HG02852 (cell line): Measurements from ENCODE around the gene CDK8.

Experiments used
- ATAC-seq: cut with Tn5 transposase; IDR thresholded peaks from one replicate; pipeline ENCODE4 v1.9.1; 2021; ENCODE audit warnings: mild to moderate bottlenecking, moderate library complexity; ENCODE audit not compliant: unreplicated experiment

Gene CDK8

DNA sequence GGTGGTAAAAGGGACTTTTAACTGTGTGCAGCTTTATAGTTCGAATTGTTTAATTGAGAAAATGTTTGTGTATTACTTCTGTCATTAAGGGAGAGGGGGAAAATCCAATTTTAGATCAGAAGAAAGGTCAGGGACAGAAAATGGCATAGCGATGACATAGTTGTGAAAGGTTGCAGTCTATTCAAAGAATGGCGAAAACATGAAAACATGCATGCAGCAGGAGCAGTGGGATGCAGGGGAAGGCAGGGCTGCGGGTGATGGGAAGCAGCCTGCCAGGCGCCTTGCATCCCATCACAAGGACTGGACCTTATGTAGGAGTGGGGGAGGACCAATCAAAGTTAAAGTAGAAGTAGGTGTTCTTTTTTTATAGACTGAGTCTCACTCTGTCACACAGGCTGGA, 125.9 kb downstream of the CDK8 start:
- ATAC-seq: no peak

DNA sequence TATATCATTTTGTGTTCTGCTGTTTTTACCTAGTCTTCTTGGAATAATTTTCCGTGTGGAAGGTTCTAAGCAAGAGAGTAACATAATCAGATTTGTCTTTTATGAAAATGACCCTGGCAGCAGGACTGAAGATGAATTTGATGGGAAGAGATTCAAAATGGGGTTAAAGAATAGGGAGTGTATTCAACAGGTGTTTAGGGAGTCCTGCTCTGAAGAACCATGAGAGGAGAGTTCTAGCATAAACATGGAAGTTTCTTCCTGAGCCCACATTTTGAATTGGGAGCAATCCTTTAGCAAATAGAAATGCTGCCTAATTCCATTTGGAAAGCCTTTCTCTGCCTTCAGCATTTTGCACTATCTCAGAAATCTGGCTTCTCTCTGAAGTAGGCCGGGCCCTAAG, 127.0 kb downstream of the CDK8 start:
- ATAC-seq: no peak

DNA sequence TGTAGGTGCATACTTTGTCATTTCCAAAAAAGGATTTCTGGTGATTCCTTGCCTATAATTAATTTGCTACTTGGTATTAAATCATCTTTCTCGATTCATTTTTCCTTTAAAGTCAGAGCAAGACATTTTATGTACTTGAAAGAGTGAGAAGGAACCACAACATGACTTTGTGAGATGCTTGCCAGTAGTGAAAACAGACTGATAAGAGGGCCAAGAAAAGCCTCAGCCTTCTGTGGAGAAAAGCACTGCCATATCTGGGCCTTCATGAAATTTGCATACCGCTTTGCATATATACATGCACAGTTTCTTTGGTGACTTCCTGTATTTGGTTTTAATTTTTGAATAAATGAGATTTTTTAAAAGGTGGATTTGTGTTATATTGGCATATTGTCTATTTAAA, 128.4 kb downstream of the CDK8 start:
- ATAC-seq: no peak

DNA sequence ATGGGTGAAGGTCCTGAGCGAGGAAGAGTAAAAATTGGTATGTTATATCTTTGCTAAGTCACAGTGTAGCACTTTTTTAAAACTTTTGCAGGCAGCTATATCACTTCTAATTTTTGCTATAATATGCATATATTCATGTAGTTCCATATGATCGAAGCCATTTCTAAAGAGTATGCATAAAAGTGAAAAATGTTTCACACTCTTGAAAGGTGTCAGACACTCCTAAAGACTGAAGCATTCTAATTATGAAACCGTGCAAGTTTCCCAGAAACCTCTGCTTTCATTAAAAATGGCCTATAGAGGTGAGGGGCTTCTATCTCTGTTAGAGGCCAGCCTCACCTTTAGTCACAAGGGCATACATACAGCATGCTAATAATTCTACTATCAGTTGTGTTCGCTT, 128.9 kb downstream of the CDK8 start:
- ATAC-seq: no peak

DNA sequence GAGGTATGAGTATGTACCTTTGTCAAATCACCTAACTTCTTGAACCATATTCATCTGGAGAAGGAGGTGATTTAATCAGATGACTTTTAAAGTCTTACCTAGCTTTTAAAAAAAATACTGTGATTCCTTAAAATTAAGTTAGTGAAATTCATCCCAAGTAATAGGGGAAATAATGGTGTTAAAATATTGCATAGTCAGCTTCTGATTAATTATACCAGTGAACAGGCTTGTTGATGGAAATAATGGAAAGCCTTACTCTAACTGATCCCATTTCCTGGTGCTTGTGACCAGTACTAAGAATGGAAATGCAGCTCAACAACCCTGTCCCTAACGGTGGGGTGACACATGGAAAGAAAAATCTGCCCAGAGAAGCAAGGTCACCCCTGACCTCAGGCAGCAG, 130.7 kb downstream of the CDK8 start:
- no peak for ATAC-seq

DNA sequence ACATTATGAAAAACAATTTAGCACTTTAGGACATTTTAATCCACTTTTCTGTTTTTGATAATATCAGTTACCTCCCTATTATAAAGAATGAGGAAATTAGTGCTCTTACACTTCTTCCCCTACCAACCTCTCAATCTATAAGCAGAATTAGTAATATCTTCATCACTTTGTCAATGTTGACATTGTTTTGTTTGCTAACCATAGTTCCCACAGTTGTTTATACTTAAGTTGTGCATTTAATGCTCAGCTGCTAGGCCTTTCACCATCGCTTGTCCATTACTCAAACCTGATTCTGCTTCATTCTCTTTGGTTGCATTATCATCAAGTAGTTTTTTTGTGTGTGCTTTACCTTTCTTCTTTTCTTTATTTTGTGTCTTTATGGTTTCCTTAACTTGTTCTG, 132.1 kb downstream of the CDK8 start:
- ATAC-seq: no peak

DNA sequence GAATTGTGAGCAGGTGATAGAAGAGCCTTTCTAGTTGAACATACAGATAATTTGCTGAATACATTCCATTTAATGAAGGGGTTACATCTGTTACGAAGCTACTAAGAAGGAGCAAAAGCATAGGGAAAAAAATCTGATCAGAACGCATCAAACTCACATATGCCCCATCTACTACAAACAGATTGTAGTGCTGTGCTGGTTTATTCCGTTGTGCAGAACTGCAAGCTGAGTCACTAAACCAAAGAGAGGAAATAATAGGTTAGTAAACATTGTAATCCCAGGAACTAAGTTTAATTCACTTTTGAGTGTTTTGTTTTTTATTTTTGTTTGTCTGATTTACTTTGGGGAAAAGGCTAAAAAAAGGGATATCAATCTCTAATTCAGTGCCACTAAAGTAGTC, 136.3 kb downstream of the CDK8 start:
- ATAC-seq: no peak

DNA sequence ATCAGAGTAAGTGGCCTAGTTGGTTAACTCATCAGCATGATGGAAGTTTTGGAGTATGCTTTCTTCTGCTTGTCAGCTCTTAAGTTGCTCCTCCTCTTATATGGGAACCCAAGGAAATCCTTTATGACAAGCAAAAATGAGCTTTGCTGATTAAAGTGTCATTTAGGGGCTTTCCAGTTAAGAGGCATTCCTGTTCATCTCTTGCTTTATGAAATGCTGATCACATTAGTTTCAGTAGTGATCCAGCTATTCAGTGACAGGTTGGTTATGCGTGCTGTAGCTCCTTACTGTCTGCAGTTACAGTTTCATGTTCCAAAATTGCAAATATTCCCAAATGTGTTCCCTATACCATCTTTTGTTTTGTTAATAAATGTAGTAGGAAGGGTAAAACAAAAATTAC, 146.6 kb downstream of the CDK8 start:
- no peak for ATAC-seq

DNA sequence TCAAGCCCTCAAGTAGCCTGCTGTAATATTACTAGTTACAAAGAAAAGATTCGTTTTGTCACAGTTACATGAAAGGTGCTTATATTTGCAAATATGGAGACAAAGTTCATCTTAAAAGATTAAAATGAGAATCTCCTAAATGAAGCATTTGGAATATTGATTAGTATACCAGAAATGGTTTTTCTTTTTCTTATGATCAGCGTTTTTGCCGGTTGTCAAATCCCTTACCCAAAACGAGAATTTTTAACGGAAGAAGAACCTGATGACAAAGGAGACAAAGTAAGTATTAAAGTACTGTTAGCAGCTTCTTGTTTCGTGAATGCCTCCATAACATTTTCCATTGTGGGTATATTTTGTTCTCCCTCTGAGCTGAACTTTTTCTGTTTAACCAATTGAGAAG, 147.1 kb downstream of the CDK8 start:
- no peak for ATAC-seq

DNA sequence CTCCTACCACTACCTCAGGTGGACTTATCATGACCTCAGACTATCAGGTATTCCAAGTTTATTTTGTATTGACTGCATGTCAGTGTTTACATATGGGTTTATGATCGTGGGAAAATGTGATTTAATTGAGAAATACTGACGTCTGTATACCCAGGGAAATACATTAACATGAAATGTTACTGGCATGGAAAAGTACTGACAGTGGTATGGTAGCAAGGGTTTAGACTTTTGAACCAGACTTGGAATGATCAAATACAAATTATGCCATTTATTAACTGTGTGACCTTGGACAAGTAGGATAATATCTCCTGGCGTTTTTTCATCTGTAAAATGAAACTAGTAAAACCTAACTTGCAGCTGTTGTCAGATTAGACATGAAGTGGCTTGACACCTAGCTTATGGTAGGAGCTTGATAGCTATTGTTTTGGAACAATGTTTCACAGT, 147.7 kb downstream of the CDK8 start:
- ATAC-seq: no peak

DNA sequence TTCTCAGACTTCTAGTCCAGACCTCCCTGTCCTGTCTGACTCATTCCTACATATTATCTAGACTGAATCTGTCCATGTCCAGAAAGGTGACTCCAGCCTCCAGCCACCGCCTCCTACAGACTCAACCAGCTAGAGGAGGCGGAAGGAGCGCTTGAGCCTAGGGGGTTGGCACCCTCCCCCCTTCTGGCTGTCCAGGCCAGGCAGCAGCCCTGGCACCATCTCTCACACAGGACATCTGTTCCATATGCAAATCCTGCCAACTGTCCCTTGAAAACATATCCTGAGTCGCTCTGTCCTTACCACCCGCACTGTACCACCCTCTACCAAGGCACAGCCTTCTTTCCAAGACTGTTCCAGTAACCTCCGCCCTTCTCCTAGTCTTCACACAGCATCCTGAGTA, 152.9 kb downstream of the CDK8 start:
- no peak for ATAC-seq

DNA sequence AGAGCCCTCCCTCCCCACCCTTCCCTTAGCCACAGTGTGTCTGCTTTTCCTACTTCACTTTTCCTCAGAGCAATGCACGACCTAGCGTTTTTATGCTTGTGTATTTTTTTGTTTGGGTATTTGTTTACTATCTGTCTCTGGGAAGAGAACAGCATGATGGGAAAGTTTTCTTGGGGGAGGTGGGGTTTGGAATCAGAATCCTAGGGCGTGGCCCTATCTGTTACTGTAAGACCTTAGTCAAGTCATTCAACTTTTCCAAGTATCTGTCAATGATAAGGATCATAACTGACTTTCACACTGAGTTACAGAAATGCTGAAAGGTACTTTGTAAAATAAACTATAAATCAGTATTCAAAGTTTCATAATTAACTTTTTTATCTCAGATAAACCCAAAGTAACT, 157.3 kb downstream of the CDK8 start:
- no peak for ATAC-seq

DNA sequence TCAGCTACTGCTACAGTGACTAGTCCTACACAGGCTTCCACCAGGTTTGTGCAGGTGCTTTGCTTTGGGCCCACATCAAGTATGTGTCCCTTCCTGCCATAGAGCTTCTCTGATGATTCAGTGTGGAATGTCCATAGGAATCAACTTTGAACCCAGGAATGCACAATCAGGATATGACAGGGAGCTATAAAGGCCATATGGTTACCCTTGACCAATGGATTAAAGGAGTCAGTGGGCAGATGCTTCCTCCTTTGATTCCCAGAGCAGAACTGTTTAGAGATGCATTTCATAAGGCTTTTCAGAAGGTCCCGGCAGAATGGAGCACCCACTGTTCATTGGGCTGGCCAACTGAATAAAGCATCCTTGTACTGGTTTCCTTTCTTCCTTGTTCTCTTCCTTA, 158.3 kb downstream of the CDK8 start:
- no peak for ATAC-seq

DNA sequence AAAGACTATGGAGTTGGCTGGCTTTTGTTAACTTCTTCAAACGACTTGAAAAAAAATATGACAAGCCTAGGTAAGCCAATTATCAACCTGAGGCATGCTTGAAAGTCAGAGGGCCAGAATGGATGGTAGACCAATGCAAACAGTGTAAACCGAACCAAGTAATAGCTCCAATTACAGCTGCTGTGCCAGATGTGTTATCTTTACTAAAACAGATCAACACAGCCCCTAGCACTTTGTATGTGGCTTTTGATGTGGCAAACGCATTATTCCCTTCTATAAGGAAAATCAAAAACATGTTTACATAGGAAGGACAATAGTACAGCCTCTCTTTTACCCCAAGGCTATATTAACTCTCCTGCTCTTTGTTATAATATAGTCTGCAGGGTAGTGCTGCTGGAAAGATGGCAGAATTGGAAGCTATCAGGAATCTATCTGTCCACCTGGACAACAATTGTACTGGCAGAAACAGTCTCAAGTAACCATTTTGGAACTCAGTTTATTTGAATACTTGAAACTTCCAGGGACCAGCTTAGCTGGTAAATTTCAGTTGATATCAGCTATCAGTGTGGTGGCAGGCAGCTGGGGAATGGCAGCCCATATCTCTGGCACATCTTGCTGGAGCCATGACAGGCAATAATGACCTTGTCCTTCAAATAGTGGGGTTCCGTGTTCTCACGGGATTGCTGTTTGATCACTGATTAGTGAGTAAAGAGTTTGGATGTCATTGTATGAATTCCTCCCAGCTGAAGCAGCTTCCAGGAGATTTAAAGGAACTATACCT, 159.2 kb downstream of the CDK8 start:
- ATAC-seq: no peak

DNA sequence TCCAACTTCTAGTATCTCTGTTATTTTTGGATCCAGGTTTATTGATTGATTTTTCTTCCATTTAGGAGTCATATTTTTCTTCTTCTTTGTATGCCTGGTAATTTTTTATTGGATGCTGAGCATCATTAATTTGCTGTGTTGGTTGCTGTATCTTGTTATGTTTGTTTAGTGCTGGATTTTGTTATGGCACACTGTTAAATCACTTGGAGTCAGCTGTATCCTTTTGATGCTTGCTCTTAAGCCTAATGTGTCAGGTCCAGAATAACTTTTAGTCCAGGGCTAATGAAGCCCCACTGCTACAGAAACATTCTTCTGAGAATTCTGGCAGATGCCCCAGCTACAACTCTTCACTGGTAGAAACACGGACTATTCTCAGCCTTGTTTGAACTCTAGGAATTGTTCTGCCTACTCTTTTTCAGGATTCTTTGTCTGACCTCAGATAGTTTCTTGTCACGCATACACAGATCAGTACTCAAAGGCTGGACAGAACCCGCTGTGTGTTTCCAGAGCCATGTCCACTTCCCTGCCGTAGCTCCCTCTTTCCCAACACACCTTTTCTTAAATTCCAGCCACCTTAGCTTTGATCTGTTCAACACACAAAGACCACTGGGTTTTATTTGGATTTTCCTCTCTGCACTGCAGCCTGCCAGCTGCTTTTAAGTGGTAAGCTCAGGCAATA, 166.5 kb downstream of the CDK8 start:
- ATAC-seq: no peak

DNA sequence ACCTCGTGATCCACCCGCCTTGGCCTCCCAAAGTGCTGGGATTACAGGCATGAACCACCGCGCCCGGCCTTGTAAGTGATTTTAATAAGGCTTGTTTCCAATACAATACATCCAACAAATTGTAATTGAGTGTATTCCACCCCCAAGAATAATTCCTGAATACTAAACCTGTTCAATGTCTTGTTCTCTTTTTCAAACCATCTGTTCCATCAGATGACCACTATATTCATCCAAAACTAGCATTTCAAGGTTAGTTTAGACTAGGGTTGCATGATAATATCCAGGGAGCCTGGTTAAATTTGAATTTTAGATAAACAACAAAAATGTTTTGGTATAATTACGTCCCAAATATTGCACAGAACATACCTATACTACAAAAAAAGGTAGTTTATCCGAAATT, 168.1 kb downstream of the CDK8 start:
- no peak for ATAC-seq

DNA sequence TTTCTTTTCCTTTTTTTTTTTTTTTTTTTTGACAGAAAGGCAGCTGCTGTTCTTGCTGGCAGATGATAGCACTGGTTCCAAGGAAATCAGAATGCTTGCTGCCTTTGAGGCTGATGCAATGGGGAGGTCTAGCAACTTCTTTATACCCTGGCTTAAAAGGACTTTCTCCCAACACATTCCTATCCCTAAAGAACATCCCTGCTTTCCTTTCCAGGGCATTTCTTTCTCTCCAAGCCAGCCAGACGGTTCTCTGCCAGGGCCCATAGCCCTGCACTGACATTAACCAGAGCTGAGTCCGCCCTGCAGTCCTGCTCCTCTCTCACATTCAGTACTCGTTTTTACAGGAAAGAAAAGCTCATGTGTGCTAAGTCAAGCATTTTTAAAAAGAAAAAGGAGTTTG, 169.7 kb downstream of the CDK8 start:
- no peak for ATAC-seq

DNA sequence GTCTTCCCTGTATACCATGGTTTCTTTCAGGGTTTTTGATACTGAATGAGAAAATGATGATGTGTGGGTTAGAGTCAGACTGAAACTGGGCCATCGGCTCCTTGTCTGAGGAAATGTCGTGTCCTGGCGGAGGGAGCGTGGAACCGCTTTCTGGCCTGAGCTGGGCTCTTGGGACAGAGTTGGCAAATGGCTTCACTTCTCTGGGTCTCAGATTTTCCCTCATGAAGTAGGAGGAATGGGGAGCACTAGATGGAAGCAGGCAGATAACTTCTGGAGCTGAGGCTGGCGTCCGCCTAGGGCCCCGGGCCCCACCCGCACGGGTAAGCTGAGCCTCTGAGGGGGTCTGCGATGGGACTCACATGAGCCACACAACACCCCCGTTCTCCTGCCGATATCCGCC, 170.3 kb downstream of the CDK8 start:
- no peak for ATAC-seq

DNA sequence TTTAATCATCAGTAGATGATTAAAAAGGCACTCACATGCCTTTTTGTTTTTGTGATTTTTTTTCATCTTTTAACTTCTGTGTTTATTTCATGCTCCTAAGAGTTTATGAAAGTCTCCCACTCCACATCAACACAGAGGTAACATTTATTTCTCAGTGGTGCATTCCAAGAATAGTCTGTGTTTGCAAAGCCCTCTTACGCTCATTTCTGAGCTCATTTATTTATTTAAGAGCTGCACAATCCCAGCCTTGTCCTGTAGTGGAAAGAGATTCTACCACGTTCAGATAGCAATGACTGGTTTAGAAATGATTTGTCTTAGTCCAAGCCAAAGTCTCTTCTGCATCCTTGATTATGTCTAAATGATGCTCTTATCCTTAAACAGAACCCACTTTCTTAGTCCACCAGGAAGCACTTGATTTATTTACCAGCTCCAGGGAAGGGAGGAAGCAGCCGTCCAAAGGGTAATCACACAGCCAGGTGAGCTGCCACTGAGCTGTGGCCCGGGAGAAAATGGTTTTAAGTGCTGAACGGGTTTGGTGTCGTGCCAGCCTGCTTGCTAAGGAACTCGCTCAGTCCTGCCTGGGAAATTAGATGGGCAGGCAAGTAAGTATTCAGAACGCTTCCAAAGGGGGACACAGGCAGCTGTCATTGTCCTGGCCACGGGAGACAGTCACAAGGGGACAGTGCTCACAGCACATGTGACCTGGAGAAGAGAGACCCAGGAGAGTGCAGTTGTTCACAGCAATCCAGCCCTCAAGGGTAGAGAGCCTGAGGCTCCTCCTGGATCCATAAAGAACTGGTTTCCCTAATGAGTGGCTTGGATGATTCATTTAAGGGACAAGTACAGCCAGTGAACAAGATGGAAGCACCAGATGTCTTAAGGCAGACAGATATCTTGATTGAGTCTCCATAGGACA, 171.8 kb downstream of the CDK8 start:
- ATAC-seq: no peak

DNA sequence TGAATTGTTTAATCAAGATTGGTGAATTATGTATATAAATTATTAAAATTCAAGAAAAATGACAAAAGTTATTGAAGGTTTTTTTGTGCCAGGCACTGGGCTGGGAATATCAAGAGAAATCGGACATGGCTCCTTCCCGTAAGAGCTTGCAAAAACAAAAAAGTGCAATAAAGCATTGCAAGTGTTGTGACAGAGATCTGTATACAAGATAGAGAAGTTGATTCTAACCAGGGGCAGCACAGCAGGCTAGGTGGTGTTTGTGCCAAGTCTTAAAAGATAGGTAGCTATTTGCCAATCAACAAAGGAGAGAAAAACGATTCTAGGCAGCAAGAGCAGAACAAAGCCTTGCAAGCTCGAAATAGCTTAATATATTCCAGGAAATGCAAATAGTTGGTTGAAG, 179.8 kb downstream of the CDK8 start:
- no peak for ATAC-seq

DNA sequence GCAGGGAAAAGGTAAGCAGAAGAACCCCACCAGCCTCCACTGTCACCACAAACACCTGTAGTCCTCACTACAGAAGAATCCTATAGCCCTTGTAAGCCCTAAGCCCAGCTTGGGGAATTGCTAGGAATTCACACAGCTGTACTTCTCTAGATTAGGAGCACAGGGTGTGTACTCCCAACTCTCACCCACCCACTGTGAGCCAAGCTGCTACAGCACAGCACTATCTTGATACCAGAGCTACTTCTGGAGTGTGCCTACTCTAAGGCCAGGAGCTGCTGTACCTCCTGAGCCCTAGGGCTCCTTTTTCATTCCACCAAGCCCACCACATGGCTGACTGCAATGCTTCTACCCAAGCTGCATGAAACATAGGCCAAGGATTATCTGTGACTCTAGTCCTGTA, 181.2 kb downstream of the CDK8 start:
- no peak for ATAC-seq

DNA sequence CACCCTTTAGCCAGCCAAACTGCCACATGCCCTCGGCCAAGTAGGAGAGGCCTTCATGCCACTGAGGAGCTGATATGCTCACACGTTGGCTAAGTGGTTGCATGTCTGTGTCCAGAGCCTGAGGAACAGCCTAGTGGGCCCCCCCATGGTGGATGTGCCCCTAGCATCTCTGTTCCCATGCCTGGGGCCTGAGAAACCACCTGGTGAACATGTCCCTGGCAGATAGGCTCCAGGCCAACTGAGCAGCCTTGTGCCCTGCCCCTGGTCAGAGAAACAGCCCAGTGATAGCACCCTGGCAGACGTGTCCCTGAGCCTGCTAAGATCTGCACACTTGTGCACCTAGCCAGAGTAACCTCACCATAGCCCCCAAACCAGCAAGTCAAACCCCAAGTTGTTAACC, 181.7 kb downstream of the CDK8 start:
- ATAC-seq: no peak
